SK-MEL-5 (cell line): Measurements from ENCODE around the gene CENPF. TPM values are rescaled to one million over a fixed set of nuclear protein-coding genes. Genes with fewer than 3 reads are reported as not detected.
"Not testable (repeated sequence)": the region's sequence is repeated elsewhere in the genome, so short reads cannot be mapped to it uniquely, and the experiment has no call there.

Experiments
- DNase-seq: peaks from one replicate; pipeline ENCODE4 v3.0.0-alpha.2; 2016; ENCODE audit warnings: low read depth, low spot score
- in situ Hi-C: cut with HindIII; loops from 2 replicates; pipeline ENCODE4 v1.10.0; 2016; ENCODE audit warnings: low sequenced_read_pairs, high pct_unique_total_duplicates, low pct_unique_long_range_greater_than_20kb
- total RNA-seq: library from RNA; depleted of rRNA; stranded (reverse); fragments of >200 nt; shearing (Covaris generic); gene quantifications from 2 replicates; pipeline ENCODE4 v1.2.3, GENCODE V29; 2014

CENPF gene
- total RNA-seq, 1 experiment from 2014 or later, result 58.1 TPM

- DNase-seq, result no peak
- in situ Hi-C loops, result no loop called here
Measured at GRCh38 chr1:214665606-214666110, 62.7 kb downstream of the CENPF start.

- no peak for DNase-seq
- in situ Hi-C loops, result no loop called here
Measured at GRCh38 chr1:214666674-214667073, 63.7 kb downstream of the CENPF start.

- in situ Hi-C loops, result no loop called here
- peak; percentile 25 for DNase-seq
Measured at GRCh38 chr1:214670098-214670497, 67.1 kb downstream of the CENPF start.

- DNase-seq, in situ Hi-C loops: not testable (repeated sequence)
Measured at GRCh38 chr1:214673029-214673428, 70.0 kb downstream of the CENPF start.

- in situ Hi-C loops, result no loop called here
- no peak for DNase-seq
Measured at GRCh38 chr1:214673576-214673975, 70.6 kb downstream of the CENPF start.

GRCh38 chr1:214675524-214675923 is 72.5 kb downstream of the CENPF start:
- DNase-seq, in situ Hi-C loops: not testable (repeated sequence)

- in situ Hi-C loops, result no loop called here
- no peak for DNase-seq
Measured at GRCh38 chr1:214676747-214677146, 73.8 kb downstream of the CENPF start.

- in situ Hi-C loops, result no loop called here
- DNase-seq, result no peak
Measured at GRCh38 chr1:214677945-214678344, 75.0 kb downstream of the CENPF start.

- in situ Hi-C loops, result no loop called here
- DNase-seq, result no peak
Measured at GRCh38 chr1:214678386-214678785, 75.4 kb downstream of the CENPF start.

GRCh38 chr1:214683621-214684020 is 80.6 kb downstream of the CENPF start:
- peak; percentile 36 for DNase-seq
- in situ Hi-C loops, result no loop called here

- DNase-seq, result no peak
- in situ Hi-C loops, result no loop called here
Measured at GRCh38 chr1:214685906-214686305, 82.9 kb downstream of the CENPF start.

- DNase-seq, result no peak
- in situ Hi-C loops, result no loop called here
Measured at GRCh38 chr1:214686497-214686896, 83.5 kb downstream of the CENPF start.

GRCh38 chr1:214688891-214689290 is 85.9 kb downstream of the CENPF start:
- in situ Hi-C loops, result no loop called here

GRCh38 chr1:214694769-214695168 is 91.8 kb downstream of the CENPF start:
- in situ Hi-C loops, result no loop called here
- no peak for DNase-seq

More at GRCh38 chr1:214688891-214689290, 85.9 kb downstream of the CENPF start:
- no peak for DNase-seq

GRCh38 chr1:214698559-214698958 is 95.6 kb downstream of the CENPF start:
- in situ Hi-C loops, result no loop called here
- no peak for DNase-seq

GRCh38 chr1:214700437-214700836 is 97.4 kb downstream of the CENPF start:
- peak; percentile 43 for DNase-seq

GRCh38 chr1:214702556-214702955 is 99.6 kb downstream of the CENPF start:
- in situ Hi-C loops, result no loop called here

More at GRCh38 chr1:214700437-214700836, 97.4 kb downstream of the CENPF start:
- in situ Hi-C loops, result no loop called here

GRCh38 chr1:214707306-214708087 is 104.5 kb downstream of the CENPF start:
- DNase-seq, result no peak

More at GRCh38 chr1:214702556-214702955, 99.6 kb downstream of the CENPF start:
- no peak for DNase-seq

GRCh38 chr1:214708321-214708955 is 105.4 kb downstream of the CENPF start:
- no peak for DNase-seq
- in situ Hi-C loops, result no loop called here

More at GRCh38 chr1:214707306-214708087, 104.5 kb downstream of the CENPF start:
- in situ Hi-C loops, result no loop called here
